ENCODE results near the gene CFAP126.
"Not testable (repeated sequence)": the region's sequence is repeated elsewhere in the genome, so short reads cannot be mapped to it uniquely, and the experiment has no call there.

The CFAP126 gene

GRCh38 chr1:161367684-161368400 lies at the start of gene CFAP126:
TSS of gene CFAP126 (minus strand) at chr1:161367876. CDS start at chr1:161367868, 8 bp downstream.
- CTCF ChIA-PET, result interaction anchor here (0.6 to 7.8 kb wide), 9 partner anchors 9 to 176 kb away, joined by 3 to 54 read pairs (median 4); no protein-coding TSS in a partner anchor

GRCh38 chr1:161413050-161413449 lies 45.4 kb upstream of the CFAP126 start:
- CTCF ChIA-PET; H3K27ac ChIP-seq (ENCODE audit: extremely low read depth, low read depth, low read length); H3K9me3 ChIP-seq (ENCODE audit: control insufficient read depth, insufficient read depth, low read depth, low read length); H3K4me1 ChIP-seq (ENCODE audit: control insufficient read depth, insufficient read depth, low read length); POLR2A ChIA-PET; H3K4me3 ChIP-seq (ENCODE audit: low read depth, low read length); H3K36me3 ChIP-seq (ENCODE audit: control insufficient read depth in 2 of 2, insufficient read depth in 1 of 2, low read length in 2 of 2): not testable (repeated sequence)

More at GRCh38 chr1:161367684-161368400, at the start of gene CFAP126:
- TF ChIP-seq GLIS1 (tag by site-specific recombination; IDR thresholded peaks at IDR 0.05) (peak; percentile 19; the same call in 1 of the 2 replicates), PRDM10 (tag by site-specific recombination; IDR thresholded peaks at IDR 0.05) (0 out of 2 replicates have a peak, but pooled peaks have one; percentile 17), PRDM1 (tag by site-specific recombination; IDR thresholded peaks at IDR 0.05) (peak; percentile 61), GLIS2 (tag by site-specific recombination; IDR thresholded peaks at IDR 0.05) (no peak), ZSCAN4 (tag by site-specific recombination; IDR thresholded peaks at IDR 0.05) (no peak)
- POLR2A ChIA-PET, result no interaction called here
- 0 out of 2 replicates have a peak, but pooled peaks cover 2% of the 10 kb centered on the region for H3K4me1 ChIP-seq (ENCODE audit: control insufficient read depth, insufficient read depth, low read length)
- peaks cover 0 to 41% of the 10 kb centered on the region in 2 experiments; a peak in 2 of 3 replicates for H3K36me3 ChIP-seq (ENCODE audit: control insufficient read depth in 2 of 2, insufficient read depth in 1 of 2, low read length in 2 of 2)
- no peak within 1 kb of the TSS for H3K4me3 ChIP-seq (ENCODE audit: low read depth, low read length)
- H3K27ac ChIP-seq (ENCODE audit: extremely low read depth, low read depth, low read length), result no peak within 1 kb of the TSS
- no peaks in the 10 kb centered on the region for H3K9me3 ChIP-seq (ENCODE audit: control insufficient read depth, insufficient read depth, low read depth, low read length)

- POLR2A ChIA-PET; H3K4me3 ChIP-seq (ENCODE audit: low read depth, low read length); CTCF ChIA-PET; H3K4me1 ChIP-seq (ENCODE audit: control insufficient read depth, insufficient read depth, low read length); H3K36me3 ChIP-seq (ENCODE audit: control insufficient read depth in 2 of 2, insufficient read depth in 1 of 2, low read length in 2 of 2); H3K27ac ChIP-seq (ENCODE audit: extremely low read depth, low read depth, low read length); H3K9me3 ChIP-seq (ENCODE audit: control insufficient read depth, insufficient read depth, low read depth, low read length): not testable (repeated sequence)
Measured at GRCh38 chr1:161410636-161410970, 42.9 kb upstream of the CFAP126 start.

GRCh38 chr1:161409848-161410635 lies 42.4 kb upstream of the CFAP126 start:
- H3K36me3 ChIP-seq (ENCODE audit: control insufficient read depth in 2 of 2, insufficient read depth in 1 of 2, low read length in 2 of 2); H3K4me3 ChIP-seq (ENCODE audit: low read depth, low read length); H3K27ac ChIP-seq (ENCODE audit: extremely low read depth, low read depth, low read length); H3K4me1 ChIP-seq (ENCODE audit: control insufficient read depth, insufficient read depth, low read length); POLR2A ChIA-PET; CTCF ChIA-PET; H3K9me3 ChIP-seq (ENCODE audit: control insufficient read depth, insufficient read depth, low read depth, low read length): not testable (repeated sequence)

- H3K27ac ChIP-seq (ENCODE audit: extremely low read depth, low read depth, low read length), result no peak overlapping the region
- ChIA-PET CTCF (interaction anchor here (0.6 to 1.2 kb wide), 3 partner anchors 12 to 115 kb away, joined by 3 read pairs; no protein-coding TSS in a partner anchor), POLR2A (interaction anchor here (0.6 kb wide), 1 partner anchor 34 kb away, joined by 3 read pairs; no protein-coding TSS in a partner anchor)
- no peaks in the 10 kb centered on the region for H3K36me3 ChIP-seq (ENCODE audit: control insufficient read depth in 2 of 2, insufficient read depth in 1 of 2, low read length in 2 of 2)
- no peaks in the 10 kb centered on the region for H3K4me1 ChIP-seq (ENCODE audit: control insufficient read depth, insufficient read depth, low read length)
- no peak overlapping the region for H3K4me3 ChIP-seq (ENCODE audit: low read depth, low read length)
- no peaks in the 10 kb centered on the region for H3K9me3 ChIP-seq (ENCODE audit: control insufficient read depth, insufficient read depth, low read depth, low read length)
- TF ChIP-seq ZNF146 (tag by site-specific recombination; IDR thresholded peaks at IDR 0.05) (no peak), ZNF48 (tag by site-specific recombination; IDR thresholded peaks at IDR 0.05) (no peak), ZBTB17 (tag by site-specific recombination; IDR thresholded peaks at IDR 0.05) (no peak), ZNF239 (tag by site-specific recombination; IDR thresholded peaks at IDR 0.05) (no peak), ZNF350 (tag by site-specific recombination; IDR thresholded peaks at IDR 0.05) (no peak), KLF9 (tag by site-specific recombination; IDR thresholded peaks at IDR 0.05; ENCODE audit: low read depth) (no peak), YY2 (tag by site-specific recombination; IDR thresholded peaks at IDR 0.05) (no peak), ZBTB21 (tag by site-specific recombination; IDR thresholded peaks at IDR 0.05) (no peak), ZBTB26 (tag by site-specific recombination; optimal IDR thresholded peaks at IDR 0.05) (no peak), ZNF548 (tag by site-specific recombination; IDR thresholded peaks at IDR 0.05) (no peak), ZNF10 (tag by site-specific recombination; IDR thresholded peaks at IDR 0.05) (no peak)
Measured at GRCh38 chr1:161408429-161409052, 40.9 kb upstream of the CFAP126 start.
